GM19468 (cell line): Measurements from ENCODE around the gene TBCK.

Experiments used
- ATAC-seq: cut with Tn5 transposase; IDR thresholded peaks from one replicate; pipeline ENCODE4 v1.9.1; 2021; ENCODE audit warnings: mild to moderate bottlenecking, moderate library complexity, moderate number of reproducible peaks; ENCODE audit not compliant: unreplicated experiment; ENCODE audit errors: extremely low read depth

The TBCK gene

GRCh38 chr4:106315968-106316772, at the start of gene TBCK, which contains the start of gene AIMP1:
Gene TBCK, minus strand, starts transcription at chr4:106316209. Its CDS starts 7,249 bp downstream, at chr4:106308960.
Gene AIMP1, plus strand, starts transcription at chr4:106316550. Its CDS starts 8,460 bp downstream, at chr4:106325010.
- ATAC-seq: peak; percentile 86

GRCh38 chr4:106365613-106366012, 49.6 kb upstream of the TBCK start:
- no peak for ATAC-seq

GRCh38 chr4:106364282-106364681, 48.3 kb upstream of the TBCK start:
- no peak for ATAC-seq

GRCh38 chr4:106362086-106362825, 46.2 kb upstream of the TBCK start:
- no peak for ATAC-seq

GRCh38 chr4:106358899-106359298, 42.9 kb upstream of the TBCK start:
- no peak for ATAC-seq

GRCh38 chr4:106355193-106355592, 39.2 kb upstream of the TBCK start:
- ATAC-seq: no peak

- no peak for ATAC-seq
Observed at GRCh38 chr4:106353786-106354185, 37.8 kb upstream of the TBCK start.

GRCh38 chr4:106351016-106351415, 35.0 kb upstream of the TBCK start:
- ATAC-seq: no peak

- ATAC-seq: no peak
Observed at GRCh38 chr4:106347167-106347566, 31.2 kb upstream of the TBCK start.

GRCh38 chr4:106344647-106344970, 28.6 kb upstream of the TBCK start:
- no peak for ATAC-seq

GRCh38 chr4:106343865-106344646, 28.0 kb upstream of the TBCK start:
- ATAC-seq: no peak

GRCh38 chr4:106340774-106341173, 24.8 kb upstream of the TBCK start:
- ATAC-seq: no peak

GRCh38 chr4:106339431-106339830, 23.4 kb upstream of the TBCK start:
- no peak for ATAC-seq

- ATAC-seq: no peak
Observed at GRCh38 chr4:106338671-106339070, 22.7 kb upstream of the TBCK start.

- ATAC-seq: no peak
Observed at GRCh38 chr4:106337916-106338315, 21.9 kb upstream of the TBCK start.

- no peak for ATAC-seq
Observed at GRCh38 chr4:106336618-106337017, 20.6 kb upstream of the TBCK start.

- no peak for ATAC-seq
Observed at GRCh38 chr4:106334741-106335470, 18.9 kb upstream of the TBCK start.

- ATAC-seq: no peak
Observed at GRCh38 chr4:106333186-106333585, 17.2 kb upstream of the TBCK start.

- no peak for ATAC-seq
Observed at GRCh38 chr4:106329041-106329618, 13.1 kb upstream of the TBCK start.

- no peak for ATAC-seq
Observed at GRCh38 chr4:106325800-106326199, 9.8 kb upstream of the TBCK start.
